H1 (cell line): ENCODE results near the gene AATK. TPM values are rescaled to one million over a fixed set of nuclear protein-coding genes. Genes with fewer than 3 reads are reported as not detected.

ENCODE experiments used
- CTCF ChIA-PET: fragments of 300-600 bp; sonication (Branson Sonifier 250); formaldehyde crosslinking; loops from one replicate; lab custom pipeline; 2021; ENCODE audit not compliant: partially characterized antibody; lab: Charles Lee
- POLR2A ChIA-PET: fragments of 300-600 bp; sonication (Branson Sonifier 250); formaldehyde crosslinking; loops from one replicate; lab custom pipeline; 2021; ENCODE audit warnings: inconsistent platforms; ENCODE audit not compliant: partially characterized antibody; lab: Charles Lee
- DNase-seq, 2 experiments: peaks; one replicate each; pipeline versions ENCODE4 v3.0.0 to v3.0.0-alpha.2; 2010 to 2022; ENCODE audit warnings: low spot score in 2 of 2, low read depth in 1 of 2, mixed read lengths in 1 of 2
- FAIRE-seq: peaks from 2 replicates; lab custom pipeline; 2011; peaks lifted over from hg19 to GRCh38; lab: Jason Lieb, UNC
- H2AFZ ChIP-seq: 2 replicates; pipeline ENCODE4 v1.8.1; 2012; ENCODE audit warnings: low read length, inconsistent platforms
- H2AK5ac ChIP-seq: 2 replicates; pipeline ENCODE4 v1.6.1; 2013; ENCODE audit warnings: low read depth, low read length
- H2BK120ac ChIP-seq: replicated peaks from 2 replicates; pipeline ENCODE3; 2013; ENCODE audit warnings: low read depth, low read length, inconsistent platforms
- H2BK12ac ChIP-seq: 2 replicates; pipeline ENCODE4 v1.6.1; 2013; ENCODE audit warnings: low read depth, low read length
- H2BK15ac ChIP-seq: 2 replicates; pipeline ENCODE4 v1.6.1; 2013; ENCODE audit warnings: low read length
- H2BK20ac ChIP-seq: 2 replicates; pipeline ENCODE4 v1.6.1; 2013; ENCODE audit warnings: low read length
- H2BK5ac ChIP-seq: 2 replicates; pipeline ENCODE4 v1.6.1; 2013; ENCODE audit warnings: low read depth, low read length
- H3K14ac ChIP-seq: 2 replicates; pipeline ENCODE4 v1.6.1; 2013; ENCODE audit warnings: inconsistent platforms; ENCODE audit not compliant: insufficient read length
- H3K18ac ChIP-seq: 2 replicates; pipeline ENCODE4 v1.6.1; 2013; ENCODE audit warnings: low read length; ENCODE audit errors: extremely low read depth
- H3K23ac ChIP-seq: 2 replicates; pipeline ENCODE4 v1.6.1; 2013; ENCODE audit warnings: inconsistent platforms; ENCODE audit not compliant: insufficient read length
- H3K23me2 ChIP-seq: 2 replicates; pipeline ENCODE4 v1.6.1; 2013; ENCODE audit warnings: low read depth, low read length
- H3K27ac ChIP-seq: 2 replicates; pipeline ENCODE4 v1.6.1; 2011; ENCODE audit warnings: low read depth, low read length, inconsistent platforms
- H3K27me3 ChIP-seq, 4 experiments: replicated peaks in 1 of 4; 1 replicate in 1 of 4; 2 replicates in 3 of 4; pipeline versions ENCODE4 v1.6.1 to v1.8.1; 2011 to 2013; ENCODE audit warnings: low read length in 3 of 4, mild to moderate bottlenecking in 3 of 4, inconsistent platforms in 2 of 4, mixed read lengths in 2 of 4, moderate library complexity in 1 of 4; ENCODE audit not compliant: control insufficient read depth in 3 of 4, insufficient read depth in 3 of 4; ENCODE audit errors: extremely low read depth in 1 of 4
- H3K36me3 ChIP-seq, 4 experiments: 2 replicates each; pipeline versions ENCODE4 v1.6.1 to v1.8.1; 2011 to 2013; ENCODE audit warnings: mild to moderate bottlenecking in 4 of 4, low read length in 3 of 4, moderate library complexity in 2 of 4, control low read depth in 1 of 4, inconsistent platforms in 1 of 4; ENCODE audit not compliant: insufficient read depth in 4 of 4, control insufficient read depth in 2 of 4
- H3K4ac ChIP-seq: replicated peaks from 2 replicates; pipeline ENCODE3; 2013; ENCODE audit warnings: low read length, low read depth, mixed read lengths, inconsistent platforms; ENCODE audit not compliant: insufficient read length
- H3K4me1 ChIP-seq, 4 experiments: replicated peaks in 1 of 4; 1 replicate in 1 of 4; 2 replicates in 3 of 4; pipeline versions ENCODE4 v1.6.1 to v1.8.1; 2011 to 2013; ENCODE audit warnings: low read length in 3 of 4, inconsistent platforms in 2 of 4, mixed read lengths in 1 of 4; ENCODE audit not compliant: insufficient read depth in 4 of 4, control insufficient read depth in 3 of 4
- H3K4me2 ChIP-seq, 2 experiments: 2 replicates each; pipeline versions ENCODE4 v1.6.1 to v1.8.1; 2011 to 2013; ENCODE audit warnings: low read depth in 2 of 2, low read length in 2 of 2, control low read depth in 1 of 2, inconsistent platforms in 1 of 2, mild to moderate bottlenecking in 1 of 2; ENCODE audit not compliant: insufficient read depth in 1 of 2
- H3K4me3 ChIP-seq, 4 experiments: fragments of 200-600, 300-600 bp in 1 of 4; sonication (generic), shearing (Covaris generic), sonication (Bioruptor Twin) in 1 of 4; 2 replicates each; pipeline versions ENCODE4 v1.5.1 to v1.8.1; 2011 to 2016; ENCODE audit warnings: low read length in 4 of 4, low read depth in 3 of 4, control low read depth in 2 of 4, inconsistent platforms in 2 of 4, mild to moderate bottlenecking in 2 of 4, mixed read lengths in 1 of 4, moderate library complexity in 1 of 4; ENCODE audit not compliant: insufficient read depth in 2 of 4; ENCODE audit errors: extremely low read depth in 1 of 4
- H3K56ac ChIP-seq: replicated peaks from 2 replicates; pipeline ENCODE3; 2013; ENCODE audit warnings: low read depth, mild to moderate bottlenecking, mixed read lengths, low read length, inconsistent platforms; ENCODE audit not compliant: insufficient read length
- H3K79me1 ChIP-seq: 2 replicates; pipeline ENCODE4 v1.6.1; 2013; ENCODE audit warnings: low read depth, low read length, control low read depth
- H3K79me2 ChIP-seq, 2 experiments: 2 replicates each; pipeline versions ENCODE4 v1.6.1 to v1.8.1; 2012 to 2013; ENCODE audit warnings: low read length in 2 of 2, mild to moderate bottlenecking in 2 of 2, inconsistent platforms in 1 of 2; ENCODE audit not compliant: insufficient read depth in 2 of 2, control insufficient read depth in 1 of 2
- H3K9ac ChIP-seq, 4 experiments: replicated peaks in 1 of 4; 1 replicate in 1 of 4; 2 replicates in 3 of 4; pipeline versions ENCODE4 v1.6.1 to v1.8.1; 2011 to 2013; ENCODE audit warnings: low read depth in 3 of 4, low read length in 3 of 4, control low read depth in 2 of 4, mild to moderate bottlenecking in 2 of 4, moderate library complexity in 2 of 4, inconsistent platforms in 1 of 4; ENCODE audit errors: extremely low read depth in 1 of 4
- H3K9me3 ChIP-seq, 2 experiments: 2 replicates each; pipeline versions ENCODE4 v1.6.1 to v1.8.1; 2012 to 2013; ENCODE audit warnings: mild to moderate bottlenecking in 2 of 2, moderate library complexity in 2 of 2, control low read depth in 1 of 2, inconsistent platforms in 1 of 2, low read depth in 1 of 2, low read length in 1 of 2, mixed read lengths in 1 of 2; ENCODE audit not compliant: insufficient read depth in 2 of 2
- H4K20me1 ChIP-seq, 2 experiments: replicated peaks in 1 of 2; 2 replicates each; pipeline versions ENCODE3 to v1.8.1; 2011 to 2013; ENCODE audit warnings: inconsistent platforms in 2 of 2, low read length in 2 of 2, mild to moderate bottlenecking in 1 of 2; ENCODE audit not compliant: insufficient read depth in 2 of 2, control insufficient read depth in 1 of 2
- H4K5ac ChIP-seq: 2 replicates; pipeline ENCODE4 v1.6.1; 2013; ENCODE audit warnings: low read length, low read depth, mixed read lengths, inconsistent platforms; ENCODE audit not compliant: insufficient read length
- H4K8ac ChIP-seq: 2 replicates; pipeline ENCODE4 v1.8.0; 2013; ENCODE audit warnings: mild to moderate bottlenecking, moderate library complexity, low read length, inconsistent platforms; ENCODE audit not compliant: insufficient read depth; ENCODE audit errors: extremely low read depth
- H4K91ac ChIP-seq: replicated peaks from 2 replicates; pipeline ENCODE3; 2013; ENCODE audit warnings: low read length, mixed read lengths, inconsistent platforms; ENCODE audit not compliant: insufficient read length
- BRCA1 ChIP-seq: IDR thresholded peaks from 2 replicates; pipeline ENCODE4 v1.6.1; 2012; ENCODE audit warnings: low read depth, low read length, improper control_type of control experiment
- CHD2 ChIP-seq: IDR thresholded peaks from 2 replicates; pipeline ENCODE4 v1.6.1; 2012; ENCODE audit warnings: low read length, improper control_type of control experiment
- CTBP2 ChIP-seq: IDR thresholded peaks from 2 replicates; pipeline ENCODE4 v1.7.0; 2011; ENCODE audit warnings: borderline replicate concordance, mild to moderate bottlenecking, moderate library complexity, mixed read lengths, low read length; ENCODE audit not compliant: insufficient read depth, insufficient read length
- JUND ChIP-seq: IDR thresholded peaks from 2 replicates; pipeline ENCODE4 v1.6.1; 2011; ENCODE audit warnings: mild to moderate bottlenecking, improper control_type of control experiment, low read length
- KDM1A ChIP-seq: fragments of 200-600, 300-600 bp; sonication (generic); IDR thresholded peaks from 2 replicates; pipeline ENCODE4 v1.7.1; 2016; ENCODE audit warnings: mild to moderate bottlenecking, low read length, borderline replicate concordance
- NRF1 ChIP-seq: IDR thresholded peaks from 2 replicates; pipeline ENCODE4 v1.6.1; 2011; ENCODE audit warnings: mild to moderate bottlenecking, low read depth, low read length, improper control_type of control experiment
- POLR2AphosphoS5 ChIP-seq: IDR thresholded peaks from 2 replicates; pipeline ENCODE4 v1.6.1; 2011; ENCODE audit warnings: low read depth, low read length
- RBBP5 ChIP-seq: IDR thresholded peaks from 2 replicates; pipeline ENCODE4 v1.7.1; 2012; ENCODE audit warnings: low read depth, mild to moderate bottlenecking, inconsistent platforms, low read length, moderate library complexity, borderline replicate concordance
- RNF2 ChIP-seq: fragments of 200-900, 300-1000 bp; sonication (generic); IDR thresholded peaks from 2 replicates; pipeline ENCODE4 v1.7.1; 2016; ENCODE audit warnings: borderline replicate concordance, low read depth, mild to moderate bottlenecking, antibody characterized with exemption, low read length; ENCODE audit not compliant: poor library complexity, severe bottlenecking; ENCODE audit errors: missing control alignments
- RXRA ChIP-seq: IDR thresholded peaks from 2 replicates; pipeline ENCODE4 v1.6.1; 2011; ENCODE audit warnings: low read depth, mild to moderate bottlenecking, low read length, moderate library complexity; ENCODE audit not compliant: insufficient read depth
- SIRT6 ChIP-seq: IDR thresholded peaks from one replicate; pipeline ENCODE4 v1.7.1; 2012; ENCODE audit warnings: low read length, inconsistent platforms
- SUZ12 ChIP-seq: fragments of 200-600 bp; sonication (generic); IDR thresholded peaks from 2 replicates; pipeline ENCODE4 v1.6.1; 2012; ENCODE audit warnings: mild to moderate bottlenecking, inconsistent platforms, low read length, moderate library complexity, mixed read lengths
- TBP ChIP-seq: IDR thresholded peaks from 2 replicates; pipeline ENCODE4 v1.6.1; 2011; ENCODE audit warnings: low read depth, low read length, improper control_type of control experiment
- TEAD4 ChIP-seq: IDR thresholded peaks from 2 replicates; pipeline ENCODE4 v1.6.1; 2012; ENCODE audit warnings: low read depth, low read length, inconsistent platforms, mixed read lengths
- YY1 ChIP-seq: IDR thresholded peaks from 2 replicates; pipeline ENCODE4 v1.6.1; 2011; ENCODE audit warnings: low read depth, mild to moderate bottlenecking, low read length
- WGBS, 2 experiments: shearing (Covaris generic) in 1 of 2; methylation state at CpG; one replicate each; pipeline versions ENCODE4 v1.1.6 to v1.1.7; 2013 to 2015; ENCODE audit warnings: low lambda C conversion rate in 2 of 2, mixed read lengths in 2 of 2, inconsistent platforms in 1 of 2, low coverage in 1 of 2, missing lambda C conversion rate in 1 of 2; ENCODE audit not compliant: insufficient replicate concordance in 2 of 2, insufficient coverage in 1 of 2, insufficient read length in 1 of 2; ENCODE audit errors: extremely low coverage in 1 of 2, missing lambda C conversion rate in 1 of 2; 5-methylcytosine and 5-hydroxymethylcytosine counted together
- polyA plus RNA-seq, 7 experiments: library from polyadenylated mRNA; depleted of rRNA in 3 of 7; stranded (reverse) in 5 of 7; unstranded in 2 of 7; fragments of >200 nt in 5 of 7; fragments of 200-250 nt in 2 of 7; gene quantifications; 1 replicate in 5 of 7; 2 replicates in 1 of 7; 4 replicates in 1 of 7; pipeline versions ENCODE4 v1.2.1 to v1.2.3, GENCODE V29; 2011 to 2013; ENCODE audit warnings: missing spikeins in 2 of 7, mixed read lengths in 2 of 7
- total RNA-seq: library from RNA; stranded (reverse); fragmentation: NEBNext Ultra II Directional; extraction: Animal tissue kit (Norgen Biotek cat#: 25700); gene quantifications from 2 replicates; pipeline ENCODE4 v1.2.1, GENCODE V29; 2021

AATK gene
- total and polyA plus RNA-seq, 2 of the 8 experiments (the other 6 are each of a cell fraction or from before 2014, with no cell fraction given) = 1.7 to 3.5 TPM

DNA sequence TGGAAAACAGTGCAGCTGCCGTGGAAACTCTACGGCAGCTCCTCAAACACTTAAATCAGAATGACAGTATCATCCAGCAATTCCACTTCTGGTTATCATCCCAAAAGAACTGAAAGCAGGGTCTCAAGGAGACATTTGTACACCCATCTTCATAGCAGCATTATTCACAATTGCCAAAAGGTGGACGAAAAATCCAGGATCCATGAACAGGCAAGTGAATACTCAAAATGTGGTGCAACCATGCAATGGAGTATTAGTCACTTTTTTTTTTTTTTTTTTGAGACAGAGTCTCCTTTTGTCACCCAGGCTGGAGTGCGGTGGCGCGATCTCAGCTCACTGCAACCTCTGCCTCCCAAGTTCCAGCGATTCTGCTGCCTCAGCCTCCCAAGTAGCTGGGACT is 10.6 kb upstream of the AATK start:
- Histone ChIP-seq H3K14ac (no peak overlapping the region), H3K18ac (no peak overlapping the region), H2BK5ac (no peak overlapping the region), H3K36me3 (no peaks in the 10 kb centered on the region), H3K9me3 (no peaks in the 10 kb centered on the region), H2BK120ac (no peak overlapping the region), H4K8ac (no peak overlapping the region), H3K79me1 (no peaks in the 10 kb centered on the region), H3K4me3 (no peak overlapping the region), H3K56ac (no peak overlapping the region), H2BK15ac (no peak overlapping the region), H3K79me2 (no peaks in the 10 kb centered on the region), H2BK12ac (no peak overlapping the region), H2AFZ (no peak overlapping the region), H3K4me1 (no peaks in the 10 kb centered on the region), H3K27ac (no peak overlapping the region), H3K4ac (no peak overlapping the region), H3K4me2 (no peak overlapping the region), H4K5ac (no peak overlapping the region), H3K23ac (no peak overlapping the region), H2BK20ac (no peak overlapping the region), H3K9ac (no peak overlapping the region), H2AK5ac (no peak overlapping the region), H3K27me3 (no peaks in the 10 kb centered on the region), H4K91ac (no peak overlapping the region), H3K23me2 (no peaks in the 10 kb centered on the region), H4K20me1 (no peaks in the 10 kb centered on the region)
- ChIA-PET POLR2A (interaction anchor here (1.0 to 1.4 kb wide), 2 partner anchors 55 to 62 kb away, joined by 3 read pairs; partner anchors contain the start of genes NDUFAF8 and TEPSIN), CTCF (interaction anchor here (0.6 kb wide), 1 partner anchor 514 kb away, joined by 3 read pairs; no protein-coding TSS in a partner anchor)
- no peak for FAIRE-seq
- no peak for DNase-seq
- WGBS, 2 experiments = 90% methylated on average over 7 of the region's 7 CpGs; no CpG with 5 or more reads in 1 of the 2 experiments
- no peak for TF ChIP-seq CHD2
- TF ChIP-seq YY1 = no peak
- no peak for TF ChIP-seq NRF1
- TF ChIP-seq TBP = no peak
- no peak for TF ChIP-seq RXRA
- no peak for TF ChIP-seq POLR2AphosphoS5
- no peak for TF ChIP-seq RNF2
- TF ChIP-seq RBBP5 = no peak
- TF ChIP-seq JUND = no peak
- TF ChIP-seq SUZ12 = no peak
- no peak for TF ChIP-seq SIRT6
- TF ChIP-seq BRCA1 = no peak
- TF ChIP-seq CTBP2 = no peak
- TF ChIP-seq TEAD4 = no peak
- no peak for TF ChIP-seq KDM1A
